CD1c-positive myeloid dendritic cell (primary cell): ENCODE data around the gene CTCFL.

Experiments used
- DNase-seq: peaks from one replicate; pipeline ENCODE4 v3.0.0-alpha.2; 2016; ENCODE audit errors: extremely low spot score

The CTCFL gene

DNA sequence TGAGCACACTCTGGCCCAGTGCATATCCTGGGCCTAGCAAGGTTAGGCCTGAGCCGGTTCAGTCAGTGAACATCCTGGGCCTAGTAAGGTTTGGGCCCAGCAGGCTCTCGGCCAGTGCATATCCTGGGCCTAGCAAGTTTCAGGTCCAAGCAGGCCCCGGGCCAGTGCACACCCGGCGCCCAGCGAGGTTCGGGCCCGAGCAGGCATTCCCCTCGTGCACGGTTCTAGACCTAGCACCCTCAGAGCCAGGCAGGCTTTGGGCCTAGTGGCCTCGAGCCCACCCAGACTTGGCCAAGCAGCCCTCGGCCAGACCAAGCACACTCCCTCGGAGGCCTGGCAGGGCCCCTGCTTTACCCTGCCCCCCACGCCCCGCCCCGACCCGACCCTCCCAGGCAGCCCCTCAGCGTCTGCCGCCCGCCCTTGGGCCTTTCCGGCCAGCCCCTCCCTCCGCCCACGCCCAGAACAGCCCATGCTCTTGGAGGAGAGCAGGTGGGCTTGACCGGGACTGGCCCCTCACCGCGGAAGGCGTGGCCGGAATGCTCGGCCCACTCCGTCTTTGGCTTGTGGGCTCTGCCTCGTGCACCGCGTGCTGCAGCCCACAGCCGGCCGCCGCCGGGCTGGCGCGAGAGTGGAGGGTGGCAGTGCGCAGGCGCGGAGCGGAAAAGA, at the start of gene CTCFL:
TSS of gene CTCFL (minus strand) at position 630 of the 666 bp plus-strand sequence. CDS start 935 bp downstream, outside the sequence.
- DNase-seq: no peak

GRCh38 chr20:57573894-57574293, 49.0 kb upstream of the CTCFL start:
- no peak for DNase-seq

GRCh38 chr20:57573242-57573641, 48.3 kb upstream of the CTCFL start:
- no peak for DNase-seq

DNA sequence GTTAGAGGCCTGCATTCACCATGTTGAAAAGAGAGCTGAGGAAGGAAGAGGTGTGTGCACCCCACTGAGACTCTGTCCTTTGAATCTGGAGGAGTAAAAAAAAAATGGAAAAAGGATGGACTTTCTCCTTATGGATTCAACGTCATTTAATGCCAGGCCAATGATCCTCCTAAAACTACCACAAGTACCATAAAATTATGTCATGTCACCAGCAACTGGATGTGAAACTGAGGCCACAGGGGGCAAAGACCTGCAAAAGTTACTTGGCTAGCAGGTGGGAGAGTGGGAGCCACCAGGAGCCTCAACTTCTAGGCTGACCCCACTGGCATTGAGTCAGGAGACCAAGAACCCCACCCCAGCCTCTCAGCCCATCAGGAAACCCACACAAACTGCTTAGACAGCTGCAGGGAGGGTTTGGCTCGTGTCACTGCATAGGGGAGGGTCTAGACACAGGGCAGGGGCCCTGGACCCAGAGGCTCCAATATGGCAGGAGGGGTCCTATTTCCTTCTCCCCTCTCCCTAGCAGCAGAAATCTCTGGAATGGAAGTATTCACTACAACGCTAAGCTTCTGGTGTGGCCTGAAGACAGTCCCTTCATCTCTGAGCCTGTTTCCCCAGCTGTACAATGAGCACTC, 47.0 kb upstream of the CTCFL start:
- DNase-seq: no peak

DNA sequence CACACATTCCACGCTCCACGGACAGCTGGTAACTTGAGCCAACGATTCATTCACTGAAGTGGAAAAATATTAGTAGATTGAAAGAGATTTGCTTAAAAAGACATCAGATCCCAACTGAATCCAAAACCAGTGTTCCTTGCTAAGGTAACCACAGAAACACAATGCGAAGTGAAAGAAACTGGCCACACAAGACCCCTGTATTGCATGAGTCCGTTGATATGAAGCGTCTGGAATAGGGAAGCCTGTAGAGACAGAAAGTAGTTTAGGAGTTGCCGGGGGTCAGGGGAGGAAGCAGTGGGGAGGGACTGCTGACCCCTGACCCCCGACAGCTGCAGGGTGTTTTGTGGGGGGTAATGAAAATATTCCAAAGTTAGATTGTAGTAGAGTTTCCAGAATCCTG, 46.0 kb upstream of the CTCFL start:
- no peak for DNase-seq

DNA sequence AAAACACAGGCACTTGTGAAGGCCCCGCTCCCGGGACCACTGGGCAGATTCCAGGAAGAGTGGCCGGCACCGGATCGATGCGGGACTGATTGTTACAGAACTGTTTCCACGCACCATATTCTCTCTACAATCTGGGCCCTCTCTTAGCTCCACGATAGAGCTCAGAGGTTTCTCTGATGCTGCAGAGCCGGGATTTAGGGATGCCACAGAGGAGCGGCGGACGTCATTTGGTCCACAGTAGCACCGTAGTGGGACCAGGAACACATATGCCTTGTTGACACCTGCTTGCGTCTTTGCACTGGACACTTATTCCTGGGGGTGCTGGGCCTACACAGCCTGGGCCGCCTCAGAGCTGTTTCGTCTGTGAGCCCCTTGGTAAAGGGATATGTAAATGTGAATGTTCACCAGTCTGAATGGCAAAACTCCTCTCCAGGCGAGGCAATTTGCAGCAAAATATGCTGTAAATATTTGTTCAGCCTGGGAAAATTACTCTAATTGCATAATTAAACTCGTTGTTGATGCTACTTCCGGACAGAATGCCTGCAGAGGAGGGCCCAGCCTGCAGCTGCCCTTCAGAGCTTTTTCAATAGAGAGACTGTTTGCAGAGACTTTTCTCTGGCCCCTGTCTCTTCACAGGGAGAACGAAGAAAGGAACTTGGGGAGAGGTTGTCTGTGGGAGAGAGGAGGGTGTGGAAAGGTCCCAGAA, 45.4 kb upstream of the CTCFL start:
- no peak for DNase-seq

- DNase-seq: no peak
Measured at GRCh38 chr20:57568960-57569359, 44.0 kb upstream of the CTCFL start.

DNA sequence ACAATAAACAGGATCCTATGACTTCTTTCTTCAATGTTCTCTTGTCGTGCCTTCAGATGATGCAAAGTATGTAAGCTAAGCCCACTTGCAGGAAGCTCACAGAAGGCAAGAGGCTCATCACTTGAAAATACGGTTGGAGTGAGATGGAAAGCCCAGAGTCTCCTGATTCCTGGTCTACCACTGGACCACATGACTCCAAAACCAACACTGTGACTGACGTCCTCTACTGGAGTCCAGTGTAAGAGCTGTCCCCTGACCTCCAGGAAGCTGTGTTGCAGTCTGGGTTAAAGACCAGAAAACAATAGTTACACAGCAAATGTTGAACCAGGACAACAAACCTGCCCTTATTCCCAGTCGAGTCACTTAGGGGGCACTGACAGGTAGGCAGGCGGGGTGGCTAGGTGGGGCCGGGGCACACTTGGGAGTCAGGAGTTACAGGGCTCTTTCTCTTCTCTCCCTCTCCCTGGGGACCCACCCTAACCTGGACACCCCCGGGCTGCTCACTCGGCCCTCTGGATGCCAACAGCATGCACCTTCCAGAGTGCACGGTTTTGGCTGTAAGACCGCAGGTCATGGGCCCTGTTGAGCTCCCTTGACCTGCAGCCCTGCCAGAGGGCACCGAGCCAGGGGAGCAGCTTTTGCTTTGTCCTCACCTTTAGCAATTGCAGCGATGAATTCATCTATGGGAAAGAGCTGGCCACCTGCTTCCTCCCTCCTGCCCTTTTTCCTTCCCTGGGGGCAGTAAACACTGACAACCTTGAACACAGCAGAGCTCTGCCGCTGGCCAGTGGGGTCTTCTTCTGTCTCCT, 43.4 kb upstream of the CTCFL start:
- DNase-seq: no peak

GRCh38 chr20:57567471-57568079, 42.6 kb upstream of the CTCFL start:
- DNase-seq: no peak

- DNase-seq: no peak
Measured at GRCh38 chr20:57566803-57567459, 42.0 kb upstream of the CTCFL start.

DNA sequence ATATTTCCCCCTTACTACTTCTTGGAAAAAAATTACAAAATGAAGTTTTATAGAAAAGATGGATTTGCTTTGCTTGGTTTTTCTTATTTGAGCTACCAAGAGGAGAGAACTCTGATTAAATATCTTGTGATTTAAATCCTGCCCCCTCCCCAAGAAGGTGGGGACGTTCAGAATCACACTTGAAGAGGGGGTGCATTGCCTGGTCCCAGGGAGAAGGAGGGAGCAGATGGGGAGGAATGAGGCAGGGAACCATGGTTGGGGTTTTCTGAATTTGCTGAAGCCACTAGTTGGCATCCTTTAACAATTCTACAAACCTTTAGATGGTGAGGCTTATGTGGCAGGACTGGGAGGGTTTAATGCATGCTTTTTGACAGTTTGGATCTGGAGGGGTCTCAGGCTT, 41.5 kb upstream of the CTCFL start:
- no peak for DNase-seq

DNA sequence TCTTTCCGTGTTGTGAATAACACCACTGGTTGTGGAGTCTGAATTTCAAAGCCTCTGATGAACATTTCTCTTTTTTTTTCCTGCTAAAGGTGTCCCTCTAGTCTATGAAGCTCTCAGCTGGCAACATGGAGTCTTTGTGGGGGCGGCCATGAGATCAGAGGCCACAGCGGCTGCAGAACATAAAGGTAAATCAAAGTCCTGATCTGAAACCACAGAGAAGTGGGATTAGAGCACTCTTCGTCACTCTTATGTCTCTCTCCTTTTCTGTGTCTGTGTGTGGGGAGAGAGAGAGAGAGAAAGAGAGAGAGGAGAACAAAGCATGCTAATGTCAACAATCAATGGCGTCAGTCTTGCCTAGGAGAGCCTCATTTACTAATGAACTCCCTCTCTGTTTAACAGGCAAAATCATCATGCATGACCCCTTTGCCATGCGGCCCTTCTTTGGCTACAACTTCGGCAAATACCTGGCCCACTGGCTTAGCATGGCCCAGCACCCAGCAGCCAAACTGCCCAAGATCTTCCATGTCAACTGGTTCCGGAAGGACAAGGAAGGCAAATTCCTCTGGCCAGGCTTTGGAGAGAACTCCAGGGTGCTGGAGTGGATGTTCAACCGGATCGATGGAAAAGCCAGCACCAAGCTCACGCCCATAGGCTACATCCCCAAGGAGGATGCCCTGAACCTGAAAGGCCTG, 40.2 kb upstream of the CTCFL start:
- no peak for DNase-seq

DNA sequence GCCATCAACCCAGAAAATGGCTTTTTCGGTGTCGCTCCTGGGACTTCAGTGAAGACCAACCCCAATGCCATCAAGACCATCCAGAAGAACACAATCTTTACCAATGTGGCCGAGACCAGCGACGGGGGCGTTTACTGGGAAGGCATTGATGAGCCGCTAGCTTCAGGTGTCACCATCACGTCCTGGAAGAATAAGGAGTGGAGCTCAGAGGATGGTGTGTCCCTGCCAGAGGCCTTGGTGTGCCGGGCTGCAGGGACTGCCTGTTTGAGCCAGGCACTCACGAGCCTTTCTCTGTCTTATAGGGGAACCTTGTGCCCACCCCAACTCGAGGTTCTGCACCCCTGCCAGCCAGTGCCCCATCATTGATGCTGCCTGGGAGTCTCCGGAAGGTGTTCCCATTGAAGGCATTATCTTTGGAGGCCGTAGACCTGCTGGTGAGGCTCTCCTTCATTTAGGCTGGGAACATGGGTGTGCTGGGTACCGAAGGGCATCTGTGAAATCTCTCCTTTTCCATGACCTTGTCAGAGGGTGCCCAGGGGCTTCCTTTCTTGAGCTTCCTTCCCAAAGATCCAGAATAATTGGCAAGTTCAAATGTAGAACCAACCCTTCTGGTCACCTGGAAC, 39.4 kb upstream of the CTCFL start:
- no peak for DNase-seq

DNA sequence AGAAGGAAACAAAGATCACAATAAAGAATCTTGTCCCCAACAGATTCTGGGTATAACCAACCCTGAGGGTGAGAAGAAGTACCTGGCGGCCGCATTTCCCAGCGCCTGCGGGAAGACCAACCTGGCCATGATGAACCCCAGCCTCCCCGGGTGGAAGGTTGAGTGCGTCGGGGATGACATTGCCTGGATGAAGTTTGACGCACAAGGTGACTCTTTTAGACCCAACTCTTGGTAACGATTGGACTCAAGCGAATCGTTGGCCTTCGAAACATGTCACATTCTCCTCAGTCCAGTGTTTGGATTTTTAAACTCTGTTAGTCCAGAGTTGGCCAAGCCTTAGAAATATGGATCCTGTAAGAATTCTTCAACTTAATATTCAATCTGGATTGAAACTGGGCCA, 38.6 kb upstream of the CTCFL start:
- DNase-seq: no peak

GRCh38 chr20:57562541-57563465, 37.9 kb upstream of the CTCFL start:
- DNase-seq: no peak

- no peak for DNase-seq
Measured at GRCh38 chr20:57561356-57562279, 36.7 kb upstream of the CTCFL start.

DNA sequence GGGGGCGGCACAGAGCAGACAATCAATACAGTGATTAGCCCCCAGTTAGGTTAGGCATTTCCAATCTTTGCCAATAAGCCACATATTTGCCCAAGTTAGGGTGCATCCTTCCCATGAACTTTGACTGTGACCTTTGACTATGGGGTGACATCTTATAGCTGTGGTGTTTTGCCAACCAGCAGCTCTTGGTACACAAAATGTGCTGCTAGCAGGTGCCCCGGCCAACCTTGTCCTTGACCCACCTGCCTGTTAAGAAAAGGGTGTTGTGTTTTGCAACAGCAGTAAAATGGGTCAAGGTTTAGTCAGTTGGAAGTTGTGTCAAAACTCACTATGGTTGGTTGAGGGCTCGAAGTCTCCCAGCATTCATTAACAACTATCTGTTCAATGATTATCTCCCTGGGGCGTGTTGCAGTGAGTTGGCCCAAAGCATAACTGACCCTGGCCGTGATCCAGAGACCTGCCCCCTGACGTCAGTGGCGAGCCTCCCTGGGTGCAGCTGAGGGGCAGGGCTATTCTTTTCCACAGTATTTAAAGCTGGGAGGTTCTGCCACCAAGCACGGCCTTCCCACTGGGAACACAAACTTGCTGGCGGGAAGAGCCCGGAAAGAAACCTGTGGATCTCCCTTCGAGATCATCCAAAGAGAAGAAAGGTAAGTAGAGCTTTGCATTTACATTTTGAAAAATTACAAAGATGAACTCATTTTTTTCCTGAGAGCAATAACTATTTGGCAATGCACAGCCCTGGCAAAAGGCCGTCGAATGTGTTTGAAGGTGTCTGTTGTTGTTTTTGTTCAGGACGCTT, 35.8 kb upstream of the CTCFL start, which contains the start of gene PCK1:
TSS of gene PCK1 (plus strand) at position 557 of the 802 bp plus-strand sequence. CDS start 302 bp downstream, outside the sequence.
- DNase-seq: no peak
